ENCODE measurements around the gene ASCC2. TPM values are rescaled to one million over a fixed set of nuclear protein-coding genes. Genes with fewer than 3 reads are reported as not detected.

ASCC2 gene
- total RNA-seq, 1 experiment from 2014 or later: 43.3 TPM

DNA sequence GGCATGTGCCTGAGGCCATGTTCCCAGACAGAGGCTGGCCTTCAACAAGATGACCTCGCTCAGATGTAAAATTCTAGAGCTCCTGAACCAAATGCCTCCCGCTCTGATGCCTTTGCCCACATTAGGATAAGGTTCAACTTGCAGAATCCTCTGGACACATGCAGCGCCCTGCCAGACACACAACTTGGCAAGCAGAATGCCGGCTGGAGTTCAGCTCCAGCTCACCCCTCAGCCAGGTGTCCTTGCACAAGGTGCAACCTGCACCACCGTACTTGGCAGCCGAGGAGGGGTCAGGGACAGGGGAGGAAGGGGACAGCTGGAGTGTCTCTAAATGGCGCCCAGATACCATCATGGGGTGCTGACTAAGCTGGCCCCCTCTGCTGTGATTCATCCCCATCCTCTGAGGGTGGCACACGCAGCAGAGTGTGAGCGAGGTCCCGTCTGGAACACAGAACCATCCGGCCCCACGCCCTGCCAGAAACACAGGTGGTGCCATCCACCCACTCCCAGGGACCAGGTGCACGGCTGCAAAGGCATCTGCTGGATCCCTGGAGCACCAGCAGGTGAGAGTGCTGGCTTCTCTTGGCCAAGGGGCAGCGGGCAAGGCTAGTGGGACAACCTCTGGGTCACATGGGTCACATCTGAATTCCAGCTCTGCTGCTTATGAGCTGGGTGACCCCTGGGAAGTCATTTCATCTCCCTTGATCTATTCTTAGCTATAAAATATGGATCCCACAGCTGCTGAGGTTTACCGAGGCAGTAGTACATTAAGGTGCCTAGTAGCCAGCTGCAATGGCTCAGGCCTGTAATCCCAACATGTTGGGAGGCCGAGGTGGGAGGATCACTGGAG is 84.0 kb downstream of the ASCC2 start:
- no peak overlapping the region for H3K4me2 ChIP-seq
- TF ChIP-seq, protein P1, sequence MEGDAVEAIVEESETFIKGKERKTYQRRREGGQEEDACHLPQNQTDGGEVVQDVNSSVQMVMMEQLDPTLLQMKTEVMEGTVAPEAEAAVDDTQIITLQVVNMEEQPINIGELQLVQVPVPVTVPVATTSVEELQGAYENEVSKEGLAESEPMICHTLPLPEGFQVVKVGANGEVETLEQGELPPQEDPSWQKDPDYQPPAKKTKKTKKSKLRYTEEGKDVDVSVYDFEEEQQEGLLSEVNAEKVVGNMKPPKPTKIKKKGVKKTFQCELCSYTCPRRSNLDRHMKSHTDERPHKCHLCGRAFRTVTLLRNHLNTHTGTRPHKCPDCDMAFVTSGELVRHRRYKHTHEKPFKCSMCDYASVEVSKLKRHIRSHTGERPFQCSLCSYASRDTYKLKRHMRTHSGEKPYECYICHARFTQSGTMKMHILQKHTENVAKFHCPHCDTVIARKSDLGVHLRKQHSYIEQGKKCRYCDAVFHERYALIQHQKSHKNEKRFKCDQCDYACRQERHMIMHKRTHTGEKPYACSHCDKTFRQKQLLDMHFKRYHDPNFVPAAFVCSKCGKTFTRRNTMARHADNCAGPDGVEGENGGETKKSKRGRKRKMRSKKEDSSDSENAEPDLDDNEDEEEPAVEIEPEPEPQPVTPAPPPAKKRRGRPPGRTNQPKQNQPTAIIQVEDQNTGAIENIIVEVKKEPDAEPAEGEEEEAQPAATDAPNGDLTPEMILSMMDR (conservative IDR thresholded peaks at IDR 0.05): no peak
- TF ChIP-seq EZH2 (IDR thresholded peaks at IDR 0.05; ENCODE audit: low read depth): no peak
- H4K20me1 ChIP-seq (ENCODE audit: insufficient read depth): no peaks in the 10 kb centered on the region
- POLR2A ChIA-PET (ENCODE audit: unreplicated experiment): no interaction called here
- no peaks in the 10 kb centered on the region for H3K4me1 ChIP-seq (replicated peaks; ENCODE audit: insufficient read depth)
- H3K36me3 ChIP-seq (ENCODE audit: low read depth): no peaks in the 10 kb centered on the region
- intact Hi-C loops (cut with micrococcal nuclease; ENCODE audit: unreplicated experiment): no loop called here
- H3F3A ChIP-seq (ENCODE audit: insufficient read depth, low read depth): peaks cover 6% of the 10 kb centered on the region; the same call in 1 of the 2 replicates
- no peak for DNase-seq
- no peaks in the 10 kb centered on the region for H3K9me3 ChIP-seq (ENCODE audit: insufficient read depth, low read depth)
- H2AFZ ChIP-seq: no peak overlapping the region
- no peaks in the 10 kb centered on the region for H3K27me3 ChIP-seq (ENCODE audit: insufficient read depth, low read depth)
- H3K4me3 ChIP-seq: no peak overlapping the region
- H3K27ac ChIP-seq: no peak overlapping the region
- H3K9me2 ChIP-seq (ENCODE audit: insufficient read depth): no peaks in the 10 kb centered on the region
- CTCF ChIA-PET: no interaction called here
- no peaks in the 10 kb centered on the region for H3K79me2 ChIP-seq (ENCODE audit: low read depth)
- no TSS peak for BruUV-seq (replicated peaks)

DNA sequence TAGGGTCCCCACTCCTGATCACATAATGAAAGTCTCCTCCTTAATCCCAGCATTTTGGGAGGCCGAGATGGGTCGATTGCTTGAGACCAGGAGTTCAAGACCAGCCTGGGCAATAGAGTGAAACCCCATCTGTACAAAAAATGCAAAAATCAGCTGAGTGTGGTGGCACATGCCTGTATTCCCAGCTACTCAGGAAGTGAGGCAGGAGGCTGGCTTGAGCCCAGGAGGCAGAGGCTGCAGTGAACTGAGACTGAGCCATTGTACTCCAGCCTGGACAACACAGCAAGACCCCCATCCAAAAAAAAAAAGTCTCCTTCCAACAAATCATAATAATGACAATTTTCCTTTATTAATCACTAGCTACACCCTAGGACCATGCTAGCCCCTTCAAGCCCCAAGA is 86.4 kb downstream of the ASCC2 start:
- Histone ChIP-seq H3K9me3 (ENCODE audit: insufficient read depth, low read depth) (no peaks in the 10 kb centered on the region), H3K36me3 (ENCODE audit: low read depth) (no peaks in the 10 kb centered on the region), H3K79me2 (ENCODE audit: low read depth) (no peaks in the 10 kb centered on the region), H3K4me1 (replicated peaks; ENCODE audit: insufficient read depth) (no peaks in the 10 kb centered on the region), H3K4me3 (no peak overlapping the region), H3K9me2 (ENCODE audit: insufficient read depth) (no peaks in the 10 kb centered on the region), H3K4me2 (no peak overlapping the region), H3K27ac (no peak overlapping the region), H3F3A (ENCODE audit: insufficient read depth, low read depth) (no peaks in the 10 kb centered on the region), H3K27me3 (ENCODE audit: insufficient read depth, low read depth) (no peaks in the 10 kb centered on the region), H4K20me1 (ENCODE audit: insufficient read depth) (no peaks in the 10 kb centered on the region), H2AFZ (no peak overlapping the region)
- DNase-seq: no peak
- POLR2A ChIA-PET (ENCODE audit: unreplicated experiment): interaction anchor here (0.7 kb wide), 1 partner anchor 318 kb away, joined by 10 read pairs; no protein-coding TSS in a partner anchor
- TF ChIP-seq, protein P1 (conservative IDR thresholded peaks at IDR 0.05): no peak
- no peak for TF ChIP-seq EZH2 (IDR thresholded peaks at IDR 0.05; ENCODE audit: low read depth)
- intact Hi-C loops (cut with micrococcal nuclease; ENCODE audit: unreplicated experiment): no loop called here
- no TSS peak for BruUV-seq (replicated peaks)
- CTCF ChIA-PET: no interaction called here

DNA sequence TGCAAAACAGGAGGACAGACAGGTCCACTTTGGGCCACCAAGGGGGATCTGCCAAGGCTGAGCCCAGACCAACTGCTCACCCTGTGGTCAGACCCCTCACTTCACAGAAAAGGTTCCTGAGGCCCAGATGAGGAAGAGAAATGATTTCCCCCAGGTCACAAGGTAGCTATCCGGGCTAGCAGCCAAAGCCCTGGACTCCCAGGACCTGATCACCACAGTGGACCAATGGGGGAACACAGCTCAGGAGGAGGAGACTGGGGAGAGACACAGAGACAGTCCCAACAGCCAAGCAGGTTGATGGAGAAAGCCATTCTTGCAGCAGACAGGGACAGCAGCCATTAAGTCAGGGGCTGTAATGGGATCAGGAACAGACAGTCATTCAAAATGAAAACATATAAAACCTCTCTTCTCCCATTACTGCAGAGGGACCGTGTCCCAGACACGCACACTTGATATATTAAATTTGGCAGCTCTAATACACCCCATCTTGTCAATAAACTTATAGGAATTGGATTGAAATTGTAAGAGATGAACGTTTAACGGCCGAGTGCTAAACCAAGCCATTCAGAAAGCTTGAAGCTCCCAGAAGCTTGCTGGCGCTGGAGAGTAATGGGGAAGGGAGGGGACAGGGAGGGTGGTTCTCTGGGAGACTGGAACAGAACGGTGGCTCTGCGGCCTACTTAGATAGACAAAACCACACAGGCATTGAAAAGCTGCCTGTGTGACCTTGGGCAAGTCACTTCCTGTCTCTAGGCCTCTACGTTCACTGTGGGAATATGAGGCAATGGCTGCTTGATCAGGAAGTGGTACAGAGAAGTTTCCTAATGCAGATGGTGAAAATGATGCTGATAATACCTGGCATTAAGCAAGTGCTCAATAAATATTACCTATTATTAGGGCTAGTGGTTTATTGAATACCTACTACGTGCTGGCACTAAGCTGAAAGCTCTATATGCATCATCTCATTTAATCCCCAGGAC is 87.2 kb downstream of the ASCC2 start:
- ChIA-PET CTCF (no interaction called here), POLR2A (ENCODE audit: unreplicated experiment) (interaction anchor here (0.7 kb wide), 1 partner anchor 319 kb away, joined by 10 read pairs; no protein-coding TSS in a partner anchor)
- no peaks in the 10 kb centered on the region for H3K79me2 ChIP-seq (ENCODE audit: low read depth)
- H4K20me1 ChIP-seq (ENCODE audit: insufficient read depth): no peaks in the 10 kb centered on the region
- no peak overlapping the region for H3K4me3 ChIP-seq
- H2AFZ ChIP-seq: no peak overlapping the region
- H3K36me3 ChIP-seq (ENCODE audit: low read depth): no peaks in the 10 kb centered on the region
- H3K4me1 ChIP-seq (replicated peaks; ENCODE audit: insufficient read depth): no peaks in the 10 kb centered on the region
- no TSS peak for BruUV-seq (replicated peaks)
- no peaks in the 10 kb centered on the region for H3K27me3 ChIP-seq (ENCODE audit: insufficient read depth, low read depth)
- H3K9me2 ChIP-seq (ENCODE audit: insufficient read depth): no peaks in the 10 kb centered on the region
- no peak for DNase-seq
- intact Hi-C loops (cut with micrococcal nuclease; ENCODE audit: unreplicated experiment): no loop called here
- H3K27ac ChIP-seq: no peak overlapping the region
- no peaks in the 10 kb centered on the region for H3K9me3 ChIP-seq (ENCODE audit: insufficient read depth, low read depth)
- no peaks in the 10 kb centered on the region for H3F3A ChIP-seq (ENCODE audit: insufficient read depth, low read depth)
- TF ChIP-seq EZH2 (IDR thresholded peaks at IDR 0.05; ENCODE audit: low read depth): no peak
- TF ChIP-seq, protein P1 (conservative IDR thresholded peaks at IDR 0.05): no peak
- H3K4me2 ChIP-seq: no peak overlapping the region

Data from PC-9 (cell line).